ENCODE data around the gene XPO6.
"Not testable (repeated sequence)": the region's sequence is repeated elsewhere in the genome, so short reads cannot be mapped to it uniquely, and the experiment has no call there.

XPO6 gene

GRCh38 chr16:28211758-28212531, at the start of gene XPO6:
XPO6 (minus strand) TSS chr16:28211965; CDS start chr16:28211368, 597 bp downstream.
- peak; percentile 95 for DNase-seq
- in situ Hi-C loops (cut with HindIII; ENCODE audit: low pct_ligation_motif_present, low pct_unique_long_range_greater_than_20kb, low sequenced_read_pairs), result no loop called here

- no peak for DNase-seq
- in situ Hi-C loops (cut with HindIII; ENCODE audit: low pct_ligation_motif_present, low pct_unique_long_range_greater_than_20kb, low sequenced_read_pairs), result no loop called here
These were observed 48.4 kb upstream of the XPO6 start for GRCh38 chr16:28260193-28260592.

- DNase-seq, result no peak
- in situ Hi-C loops (cut with HindIII; ENCODE audit: low pct_ligation_motif_present, low pct_unique_long_range_greater_than_20kb, low sequenced_read_pairs), result no loop called here
These were observed 48.0 kb upstream of the XPO6 start for GRCh38 chr16:28259781-28260150.

GRCh38 chr16:28259091-28259780, 47.5 kb upstream of the XPO6 start:
- no peak for DNase-seq
- in situ Hi-C loops (cut with HindIII; ENCODE audit: low pct_ligation_motif_present, low pct_unique_long_range_greater_than_20kb, low sequenced_read_pairs), result no loop called here

GRCh38 chr16:28258567-28258966, 46.8 kb upstream of the XPO6 start:
- in situ Hi-C loops (cut with HindIII; ENCODE audit: low pct_ligation_motif_present, low pct_unique_long_range_greater_than_20kb, low sequenced_read_pairs), result no loop called here
- DNase-seq, result no peak

GRCh38 chr16:28257256-28257655, 45.5 kb upstream of the XPO6 start:
- no peak for DNase-seq
- in situ Hi-C loops (cut with HindIII; ENCODE audit: low pct_ligation_motif_present, low pct_unique_long_range_greater_than_20kb, low sequenced_read_pairs), result no loop called here

- in situ Hi-C loops (cut with HindIII; ENCODE audit: low pct_ligation_motif_present, low pct_unique_long_range_greater_than_20kb, low sequenced_read_pairs), result no loop called here
- no peak for DNase-seq
These were observed 44.1 kb upstream of the XPO6 start for GRCh38 chr16:28255838-28256237.

GRCh38 chr16:28254158-28254557, 42.4 kb upstream of the XPO6 start:
- in situ Hi-C loops (cut with HindIII; ENCODE audit: low pct_ligation_motif_present, low pct_unique_long_range_greater_than_20kb, low sequenced_read_pairs), result no loop called here
- no peak for DNase-seq

GRCh38 chr16:28250999-28251398, 39.2 kb upstream of the XPO6 start:
- no peak for DNase-seq
- in situ Hi-C loops (cut with HindIII; ENCODE audit: low pct_ligation_motif_present, low pct_unique_long_range_greater_than_20kb, low sequenced_read_pairs), result no loop called here

- in situ Hi-C loops (cut with HindIII; ENCODE audit: low pct_ligation_motif_present, low pct_unique_long_range_greater_than_20kb, low sequenced_read_pairs); DNase-seq: not testable (repeated sequence)
These were observed 37.7 kb upstream of the XPO6 start for GRCh38 chr16:28249483-28249882.

- in situ Hi-C loops (cut with HindIII; ENCODE audit: low pct_ligation_motif_present, low pct_unique_long_range_greater_than_20kb, low sequenced_read_pairs), result no loop called here
- no peak for DNase-seq
These were observed 30.2 kb upstream of the XPO6 start for GRCh38 chr16:28241924-28242323.

- DNase-seq, result no peak
- in situ Hi-C loops (cut with HindIII; ENCODE audit: low pct_ligation_motif_present, low pct_unique_long_range_greater_than_20kb, low sequenced_read_pairs), result no loop called here
These were observed 26.1 kb upstream of the XPO6 start for GRCh38 chr16:28237754-28238357.

- DNase-seq, result no peak
- in situ Hi-C loops (cut with HindIII; ENCODE audit: low pct_ligation_motif_present, low pct_unique_long_range_greater_than_20kb, low sequenced_read_pairs), result no loop called here
These were observed 20.0 kb upstream of the XPO6 start for GRCh38 chr16:28231763-28232162.

GRCh38 chr16:28223909-28224308, 12.1 kb upstream of the XPO6 start:
- in situ Hi-C loops (cut with HindIII; ENCODE audit: low pct_ligation_motif_present, low pct_unique_long_range_greater_than_20kb, low sequenced_read_pairs); DNase-seq: not testable (repeated sequence)

- DNase-seq; in situ Hi-C loops (cut with HindIII; ENCODE audit: low pct_ligation_motif_present, low pct_unique_long_range_greater_than_20kb, low sequenced_read_pairs): not testable (repeated sequence)
These were observed 8.0 kb upstream of the XPO6 start for GRCh38 chr16:28219777-28220176.

- in situ Hi-C loops (cut with HindIII; ENCODE audit: low pct_ligation_motif_present, low pct_unique_long_range_greater_than_20kb, low sequenced_read_pairs), result no loop called here
- no peak for DNase-seq
These were observed 7.5 kb upstream of the XPO6 start for GRCh38 chr16:28219282-28219681.

GRCh38 chr16:28218109-28218508, 6.3 kb upstream of the XPO6 start:
- in situ Hi-C loops (cut with HindIII; ENCODE audit: low pct_ligation_motif_present, low pct_unique_long_range_greater_than_20kb, low sequenced_read_pairs), result no loop called here
- DNase-seq, result peak; percentile 65

GRCh38 chr16:28217326-28217725, 5.6 kb upstream of the XPO6 start:
- in situ Hi-C loops (cut with HindIII; ENCODE audit: low pct_ligation_motif_present, low pct_unique_long_range_greater_than_20kb, low sequenced_read_pairs), result no loop called here
- no peak for DNase-seq

GRCh38 chr16:28213396-28213795, 1.6 kb upstream of the XPO6 start:
- no peak for DNase-seq
- in situ Hi-C loops (cut with HindIII; ENCODE audit: low pct_ligation_motif_present, low pct_unique_long_range_greater_than_20kb, low sequenced_read_pairs), result no loop called here

- in situ Hi-C loops (cut with HindIII; ENCODE audit: low pct_ligation_motif_present, low pct_unique_long_range_greater_than_20kb, low sequenced_read_pairs), result no loop called here
- peak; percentile 53 for DNase-seq
These were observed 738 bp upstream of the XPO6 start for GRCh38 chr16:28212532-28212873.

Data from ACHN (cell line).